LNCAP (cell line): Measurements from ENCODE around the gene CNPPD1.
A peak's percentile ranks its signal among the peaks of the same experiment; 100 is the strongest.

Source experiments
- TF ChIP-seq, protein P1 (sequence below): fragments of 450-650 bp; IDR thresholded peaks from 2 replicates; pipeline ENCODE4 v1.5.1; 2017; ENCODE audit warnings: mild to moderate bottlenecking

CNPPD1 gene

DNA sequence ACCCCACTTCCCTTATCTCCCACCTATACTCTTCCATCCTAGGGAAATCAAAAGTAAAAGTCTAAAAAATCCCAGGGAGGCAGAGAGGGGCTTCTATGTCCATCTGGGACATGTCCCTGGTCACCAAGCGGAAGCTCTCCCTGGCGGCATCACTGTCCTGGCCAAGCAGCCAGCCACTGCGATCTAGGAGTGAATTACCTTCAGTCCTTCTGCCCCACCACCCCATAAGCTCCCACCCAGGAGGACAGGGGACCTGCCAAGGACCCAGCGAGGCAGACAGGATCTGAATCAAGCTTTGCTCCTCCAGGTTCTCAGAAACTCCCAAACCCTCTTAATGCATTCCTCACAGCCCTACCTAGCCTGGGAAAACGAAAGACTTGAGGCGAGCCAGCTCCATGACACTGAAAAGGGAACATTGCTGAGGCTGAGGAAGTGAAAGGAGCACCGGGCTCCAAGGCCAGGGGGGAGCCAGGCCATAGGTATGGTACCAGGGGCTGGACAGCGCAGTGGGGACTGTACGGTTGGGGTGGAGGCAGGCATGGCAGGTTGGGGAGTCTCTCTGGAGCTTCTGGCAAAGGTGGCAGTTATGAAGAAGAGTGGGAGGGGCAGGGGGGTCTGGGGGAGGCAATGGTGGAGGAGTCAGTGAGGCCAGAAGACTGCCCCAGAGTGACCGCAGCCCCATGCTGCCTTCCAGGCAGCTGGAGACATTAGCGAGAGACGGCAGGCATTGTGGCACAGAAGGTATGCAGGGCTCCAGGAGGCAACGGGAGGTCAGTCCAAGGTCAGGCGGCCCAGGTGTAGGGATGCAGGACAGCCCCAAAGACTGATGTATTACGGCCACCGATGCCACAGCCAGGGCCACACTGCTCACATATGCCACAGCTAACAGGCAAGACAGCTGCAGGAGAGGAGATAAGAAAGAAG is 4.2 kb downstream of the CNPPD1 start:
- TF ChIP-seq, protein P1, sequence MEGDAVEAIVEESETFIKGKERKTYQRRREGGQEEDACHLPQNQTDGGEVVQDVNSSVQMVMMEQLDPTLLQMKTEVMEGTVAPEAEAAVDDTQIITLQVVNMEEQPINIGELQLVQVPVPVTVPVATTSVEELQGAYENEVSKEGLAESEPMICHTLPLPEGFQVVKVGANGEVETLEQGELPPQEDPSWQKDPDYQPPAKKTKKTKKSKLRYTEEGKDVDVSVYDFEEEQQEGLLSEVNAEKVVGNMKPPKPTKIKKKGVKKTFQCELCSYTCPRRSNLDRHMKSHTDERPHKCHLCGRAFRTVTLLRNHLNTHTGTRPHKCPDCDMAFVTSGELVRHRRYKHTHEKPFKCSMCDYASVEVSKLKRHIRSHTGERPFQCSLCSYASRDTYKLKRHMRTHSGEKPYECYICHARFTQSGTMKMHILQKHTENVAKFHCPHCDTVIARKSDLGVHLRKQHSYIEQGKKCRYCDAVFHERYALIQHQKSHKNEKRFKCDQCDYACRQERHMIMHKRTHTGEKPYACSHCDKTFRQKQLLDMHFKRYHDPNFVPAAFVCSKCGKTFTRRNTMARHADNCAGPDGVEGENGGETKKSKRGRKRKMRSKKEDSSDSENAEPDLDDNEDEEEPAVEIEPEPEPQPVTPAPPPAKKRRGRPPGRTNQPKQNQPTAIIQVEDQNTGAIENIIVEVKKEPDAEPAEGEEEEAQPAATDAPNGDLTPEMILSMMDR: no peak

DNA sequence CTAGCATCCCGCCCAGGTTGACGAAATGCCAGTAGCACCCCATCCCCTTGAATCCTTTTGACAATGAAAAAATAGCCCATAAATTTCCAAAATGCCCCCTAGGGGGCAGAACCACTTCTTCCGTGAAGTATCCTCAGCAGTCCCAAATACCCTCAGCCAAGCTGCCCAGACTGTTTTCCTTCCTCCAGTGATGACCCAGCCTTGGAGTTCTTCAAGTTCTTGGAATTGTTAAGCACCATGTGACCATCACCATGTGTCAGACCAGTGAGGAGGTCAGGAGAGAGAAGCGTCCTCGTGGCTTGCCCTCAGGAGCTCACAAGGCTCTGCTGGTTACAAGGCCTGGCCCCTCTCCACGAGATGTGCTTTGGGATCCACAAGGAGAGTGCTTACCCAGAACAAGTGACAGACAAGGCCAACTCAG is 5.5 kb downstream of the CNPPD1 start:
- TF ChIP-seq, protein P1: peak; percentile 57

DNA sequence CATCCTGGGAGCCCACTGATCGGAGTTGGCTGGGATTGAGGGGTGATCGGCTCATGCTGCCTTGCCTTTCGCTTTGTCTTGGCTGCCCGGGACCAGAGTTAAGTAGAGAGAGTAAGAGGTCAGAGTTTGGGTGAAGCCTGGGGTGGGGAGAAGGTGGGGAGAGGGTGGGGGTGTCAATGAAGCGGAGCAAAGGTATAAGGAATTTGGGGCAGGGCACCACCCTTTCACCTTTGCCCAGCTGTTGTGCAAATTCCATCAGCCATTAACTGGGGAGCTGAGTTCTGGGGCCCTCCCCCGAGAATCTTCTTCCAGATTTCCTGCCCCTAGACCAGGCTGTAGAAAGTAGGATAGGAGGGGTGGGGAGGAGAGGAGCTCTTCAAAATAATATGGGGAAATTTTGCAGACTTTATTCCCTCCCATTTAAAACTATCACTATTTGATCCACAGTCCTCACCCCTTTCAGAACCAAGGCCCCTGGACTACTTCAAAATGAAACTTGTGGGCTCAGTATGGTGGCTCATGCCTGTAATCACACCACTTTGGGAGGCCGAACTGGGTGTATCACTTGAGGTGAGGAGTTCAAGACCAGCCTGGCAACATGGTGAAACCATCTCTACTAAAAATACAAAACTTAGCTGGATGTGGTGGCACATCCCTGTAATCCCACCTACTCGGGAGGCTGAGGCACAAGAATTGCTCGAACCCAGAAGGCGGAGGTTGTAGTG is 6.6 kb downstream of the CNPPD1 start, which contains the start of gene SLC23A3:
SLC23A3 (minus strand) TSS at position 100 of the 725 bp plus-strand sequence; CDS start at position 55, 45 bp downstream.
- TF ChIP-seq, protein P1: no peak

DNA sequence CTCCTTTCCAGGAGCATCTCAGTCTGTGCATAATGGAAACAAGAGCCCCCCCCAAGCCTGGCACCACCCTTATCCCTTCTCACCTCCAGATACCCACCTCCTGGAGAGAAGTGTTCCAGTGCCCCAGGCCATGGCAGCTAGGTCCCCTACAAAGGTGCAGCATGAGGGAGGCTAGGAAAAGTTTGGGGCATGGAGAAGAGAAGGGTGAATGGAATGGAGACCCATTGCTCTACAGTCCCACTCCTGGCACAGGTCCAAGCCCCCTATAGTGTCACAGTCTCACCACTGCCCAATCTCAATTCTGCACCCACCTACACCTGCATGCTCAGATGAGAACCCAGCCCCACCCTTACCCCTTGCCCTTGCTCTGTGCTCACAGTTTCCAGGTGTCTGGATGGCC is 7.8 kb downstream of the CNPPD1 start:
- TF ChIP-seq, protein P1: no peak

DNA sequence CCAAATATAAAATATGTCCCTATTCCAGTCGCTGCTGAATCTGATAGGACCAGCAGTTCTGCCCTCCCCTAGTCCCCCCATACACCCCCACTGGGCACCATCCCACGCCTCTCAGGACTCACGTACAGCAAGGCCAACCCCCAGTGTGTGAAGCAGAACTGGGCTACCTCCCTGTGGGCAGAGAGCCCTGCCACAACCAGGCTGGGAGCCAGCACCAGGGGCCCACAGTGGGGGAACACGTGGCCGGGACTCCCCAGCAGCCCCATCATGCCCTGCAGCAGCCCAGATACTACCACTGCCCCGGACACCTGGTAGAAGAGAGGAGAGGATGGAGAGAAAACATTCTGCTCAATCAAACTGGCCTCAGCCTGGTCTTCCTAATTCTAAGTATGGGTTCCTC is 8.2 kb downstream of the CNPPD1 start:
- TF ChIP-seq, protein P1: no peak

DNA sequence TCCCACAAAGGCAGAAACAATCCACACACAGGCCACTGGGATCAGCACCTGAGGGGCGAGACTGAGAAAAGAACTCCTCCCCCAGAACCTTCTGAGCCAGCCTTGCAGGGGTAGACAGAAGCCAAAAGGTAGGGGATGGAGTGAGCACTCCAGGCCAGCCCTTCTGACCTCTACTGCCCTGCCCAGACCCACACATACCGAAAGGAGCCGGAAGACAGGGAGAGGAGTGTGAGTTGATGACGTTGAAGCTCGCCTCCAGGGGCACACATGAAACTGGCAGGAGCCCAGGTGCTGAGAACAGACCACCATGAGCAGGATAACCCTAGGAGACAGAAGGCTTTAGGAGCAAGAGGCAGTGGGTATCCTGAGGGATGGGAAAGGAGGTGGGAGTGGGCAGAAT is 8.7 kb downstream of the CNPPD1 start:
- TF ChIP-seq, protein P1: no peak

DNA sequence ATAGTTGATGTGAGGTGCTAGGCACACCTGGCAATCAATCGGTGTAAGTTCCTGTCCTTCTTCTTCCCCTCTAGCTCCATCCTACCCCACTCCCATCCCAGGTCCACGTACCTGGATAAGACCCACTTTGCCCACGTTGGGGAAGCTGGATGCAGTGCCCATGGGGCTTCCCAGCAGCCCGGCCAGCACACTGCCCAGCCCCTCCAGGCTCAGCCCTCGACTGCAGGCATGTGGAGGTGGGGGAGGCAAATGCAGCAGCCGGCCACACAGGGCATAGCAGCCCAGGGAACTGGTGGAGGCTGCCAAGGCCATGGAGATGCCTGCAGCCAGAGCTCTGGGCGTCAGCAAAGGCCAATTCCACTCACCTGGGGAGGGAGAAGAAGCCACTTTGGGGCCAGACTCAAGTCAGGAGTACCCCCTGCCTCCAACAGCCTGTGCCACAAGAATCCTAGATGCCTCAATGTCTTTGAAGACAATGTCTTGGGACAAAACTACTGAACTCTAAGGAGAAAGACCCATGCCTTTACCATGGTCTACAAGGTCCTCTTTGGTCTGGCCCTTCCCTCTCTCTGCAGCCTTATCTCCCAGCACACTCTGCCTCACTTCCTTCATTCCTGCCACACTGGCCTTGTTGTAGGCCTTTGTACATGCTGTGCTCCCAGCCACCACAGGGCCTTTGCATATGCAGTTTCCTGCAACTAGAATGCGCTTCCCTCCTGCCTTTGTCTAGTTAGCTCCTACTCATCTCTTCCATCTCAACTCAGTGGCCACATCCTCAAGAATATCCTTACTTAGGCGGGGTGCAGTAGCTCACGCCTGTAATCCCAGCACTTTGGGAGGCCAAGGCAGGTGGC is 11.4 kb downstream of the CNPPD1 start:
- TF ChIP-seq, protein P1: no peak
